GM12875 (cell line): ENCODE data around the gene SLC9A9.

Experiments used
- H3K4me3 ChIP-seq: one replicate; pipeline ENCODE4 v1.5.1; 2011; ENCODE audit warnings: low read depth, low read length, control low read depth
- CTCF ChIP-seq: IDR thresholded peaks from 2 replicates; pipeline ENCODE4 v1.5.1; 2011; ENCODE audit warnings: low read depth, mild to moderate bottlenecking, control low read depth, inconsistent platforms, low read length, moderate library complexity, borderline replicate concordance; ENCODE audit not compliant: insufficient read depth

The SLC9A9 gene

GRCh38 chr3:143795874-143796273 is 52.4 kb downstream of the SLC9A9 start:
- no peak for TF ChIP-seq CTCF
- H3K4me3 ChIP-seq = no peak overlapping the region

GRCh38 chr3:143794793-143795462 is 53.3 kb downstream of the SLC9A9 start:
- H3K4me3 ChIP-seq = no peak overlapping the region

GRCh38 chr3:143793971-143794370 is 54.3 kb downstream of the SLC9A9 start:
- no peak for TF ChIP-seq CTCF

More at GRCh38 chr3:143794793-143795462, 53.3 kb downstream of the SLC9A9 start:
- TF ChIP-seq CTCF = no peak

GRCh38 chr3:143791386-143791785 is 56.9 kb downstream of the SLC9A9 start:
- H3K4me3 ChIP-seq = no peak overlapping the region
- TF ChIP-seq CTCF = no peak

More at GRCh38 chr3:143793971-143794370, 54.3 kb downstream of the SLC9A9 start:
- H3K4me3 ChIP-seq = no peak overlapping the region

- no peak for TF ChIP-seq CTCF
- no peak overlapping the region for H3K4me3 ChIP-seq
These were observed 61.8 kb downstream of the SLC9A9 start for GRCh38 chr3:143786219-143787191.

- H3K4me3 ChIP-seq = no peak overlapping the region
- no peak for TF ChIP-seq CTCF
These were observed 63.8 kb downstream of the SLC9A9 start for GRCh38 chr3:143784446-143784845.
